Measurements from ENCODE around the gene ATRN.

Gene ATRN

GRCh38 chr20:3543901-3544507 is 73.2 kb downstream of the ATRN start:
- TF ChIP-seq, protein P1, sequence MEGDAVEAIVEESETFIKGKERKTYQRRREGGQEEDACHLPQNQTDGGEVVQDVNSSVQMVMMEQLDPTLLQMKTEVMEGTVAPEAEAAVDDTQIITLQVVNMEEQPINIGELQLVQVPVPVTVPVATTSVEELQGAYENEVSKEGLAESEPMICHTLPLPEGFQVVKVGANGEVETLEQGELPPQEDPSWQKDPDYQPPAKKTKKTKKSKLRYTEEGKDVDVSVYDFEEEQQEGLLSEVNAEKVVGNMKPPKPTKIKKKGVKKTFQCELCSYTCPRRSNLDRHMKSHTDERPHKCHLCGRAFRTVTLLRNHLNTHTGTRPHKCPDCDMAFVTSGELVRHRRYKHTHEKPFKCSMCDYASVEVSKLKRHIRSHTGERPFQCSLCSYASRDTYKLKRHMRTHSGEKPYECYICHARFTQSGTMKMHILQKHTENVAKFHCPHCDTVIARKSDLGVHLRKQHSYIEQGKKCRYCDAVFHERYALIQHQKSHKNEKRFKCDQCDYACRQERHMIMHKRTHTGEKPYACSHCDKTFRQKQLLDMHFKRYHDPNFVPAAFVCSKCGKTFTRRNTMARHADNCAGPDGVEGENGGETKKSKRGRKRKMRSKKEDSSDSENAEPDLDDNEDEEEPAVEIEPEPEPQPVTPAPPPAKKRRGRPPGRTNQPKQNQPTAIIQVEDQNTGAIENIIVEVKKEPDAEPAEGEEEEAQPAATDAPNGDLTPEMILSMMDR (IDR thresholded peaks at IDR 0.05; ENCODE audit: low read depth, low read length): no peak
- no peak for DNase-seq (ENCODE audit: extremely low read depth, low read depth)

- DNase-seq (ENCODE audit: extremely low read depth, low read depth): no peak
- TF ChIP-seq, protein P1 (IDR thresholded peaks at IDR 0.05; ENCODE audit: low read depth, low read length): no peak
Observed at GRCh38 chr20:3545401-3545925, 74.6 kb downstream of the ATRN start.

GRCh38 chr20:3547906-3548305 is 77.1 kb downstream of the ATRN start:
- DNase-seq (ENCODE audit: extremely low read depth, low read depth): no peak
- TF ChIP-seq, protein P1 (IDR thresholded peaks at IDR 0.05; ENCODE audit: low read depth, low read length): no peak

DNA sequence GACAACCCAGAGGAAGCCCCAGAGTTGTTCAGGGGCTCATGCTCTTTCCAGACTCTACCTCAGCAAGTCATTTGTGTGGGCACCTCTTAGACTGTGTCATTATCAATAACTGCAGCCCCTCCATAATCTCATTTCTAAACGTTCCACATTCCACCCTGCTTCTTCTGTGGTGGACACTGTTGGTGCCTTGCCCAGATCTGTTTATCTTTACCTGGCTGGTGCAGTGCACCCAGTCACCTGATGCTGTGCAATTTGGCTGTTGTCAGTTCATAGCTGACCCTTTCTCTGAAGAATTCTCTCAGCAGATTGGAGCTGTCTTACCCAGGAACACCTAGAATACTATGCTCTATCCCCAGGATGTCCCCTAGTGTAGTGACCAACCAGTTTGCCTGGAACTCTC is 80.0 kb downstream of the ATRN start:
- DNase-seq (ENCODE audit: extremely low read depth, low read depth): no peak
- TF ChIP-seq, protein P1 (IDR thresholded peaks at IDR 0.05; ENCODE audit: low read depth, low read length): no peak

DNA sequence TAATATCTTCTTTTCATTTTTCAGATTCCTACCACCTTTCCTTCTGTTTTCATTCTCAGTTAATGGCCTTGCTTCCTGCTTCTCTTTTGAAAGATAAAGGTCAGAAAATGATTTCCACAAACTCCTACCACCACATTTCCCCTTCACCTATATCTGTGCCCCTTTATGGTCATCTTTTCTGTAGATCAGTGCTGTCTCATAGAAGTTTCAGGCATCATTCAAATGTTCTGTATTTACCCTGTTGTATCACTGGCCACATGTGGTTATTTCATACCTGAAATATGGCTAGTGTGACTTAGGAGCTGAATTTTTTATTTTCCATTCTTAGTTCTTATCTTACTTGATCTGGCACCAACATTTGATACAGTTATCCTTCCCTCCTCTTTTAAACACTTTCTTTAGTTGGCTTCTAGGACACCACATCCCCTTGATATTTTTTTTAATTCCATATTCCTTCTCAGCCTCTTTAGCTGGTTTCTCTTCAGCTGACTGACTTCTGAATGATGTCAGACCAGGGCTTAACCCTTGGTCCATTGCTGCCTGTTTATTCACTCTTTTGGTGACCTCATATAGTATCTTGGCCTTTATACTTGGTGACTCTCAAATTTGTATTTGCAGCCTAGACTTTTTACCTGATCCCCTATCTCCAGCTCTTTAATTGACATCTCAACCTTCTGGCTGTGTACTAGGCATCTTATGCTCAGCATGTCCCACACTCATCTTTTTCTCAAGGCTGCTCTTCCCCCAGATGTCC is 81.0 kb downstream of the ATRN start:
- TF ChIP-seq, protein P1 (IDR thresholded peaks at IDR 0.05; ENCODE audit: low read depth, low read length): no peak
- DNase-seq (ENCODE audit: extremely low read depth, low read depth): no peak

GRCh38 chr20:3553663-3554062 is 82.8 kb downstream of the ATRN start:
- TF ChIP-seq, protein P1 (IDR thresholded peaks at IDR 0.05; ENCODE audit: low read depth, low read length): no peak
- no peak for DNase-seq (ENCODE audit: extremely low read depth, low read depth)

DNA sequence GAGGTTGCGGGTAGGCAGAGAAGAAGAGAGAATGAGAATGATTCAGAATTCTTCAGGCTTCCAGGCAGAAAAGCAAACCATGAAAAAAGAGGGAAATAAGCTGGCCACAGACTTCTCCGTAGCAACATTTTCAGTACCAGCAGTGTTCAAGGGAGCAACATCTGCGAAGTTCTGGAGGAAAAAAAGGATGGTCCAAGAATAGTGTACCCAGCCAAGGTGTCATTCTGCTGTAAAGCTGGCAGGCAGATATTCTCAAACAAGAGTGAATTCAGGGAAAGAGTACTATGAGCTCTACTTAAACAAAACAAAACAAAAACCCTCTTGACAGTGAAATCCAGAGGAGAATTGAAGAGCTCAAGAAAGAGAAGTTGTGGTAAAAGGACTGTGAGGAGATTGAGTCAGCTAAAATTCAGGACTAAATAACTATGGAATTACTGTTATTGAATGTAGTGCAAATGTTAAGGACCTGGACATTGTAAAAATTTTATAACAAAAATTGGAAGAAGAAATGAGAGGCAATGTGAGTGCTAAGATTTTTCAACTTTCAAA is 86.5 kb downstream of the ATRN start:
- TF ChIP-seq, protein P1 (IDR thresholded peaks at IDR 0.05; ENCODE audit: low read depth, low read length): no peak

More for the DNA sequence above, 86.5 kb downstream of the ATRN start:
- DNase-seq (ENCODE audit: extremely low read depth, low read depth): no peak
